HepG2 (cell line): ENCODE data around the gene C1orf216. TPM values are rescaled to one million over a fixed set of nuclear protein-coding genes. Genes with fewer than 3 reads are reported as not detected.

Experiments used
- ATAC-seq: fragments of 200-7000 bp; cut with Tn5 transposase; 3 replicates; pipeline ENCODE4 v1.9.1; 2020; ENCODE audit warnings: mild to moderate bottlenecking, moderate library complexity
- BruUV-seq: library from RNA; stranded (reverse); fragments of 400-500 nt; replicated peaks from 2 replicates; lab custom pipeline; 2021; lab: Mats Ljungman, UMichigan
- CTCF ChIA-PET: fragments of 300-600 bp; formaldehyde crosslinking; extraction: SDS; loops from one replicate; lab custom pipeline; 2021; ENCODE audit warnings: low total read pairs, inconsistent platforms, low intra/inter-chr PET ratio; lab: Yijun Ruan, JAX
- POLR2A ChIA-PET: fragments of 350-600 bp; sonication (Branson Sonifier 250); formaldehyde crosslinking; loops from one replicate; lab custom pipeline; 2020; ENCODE audit warnings: antibody characterized with exemption, inconsistent platforms; lab: Yijun Ruan, JAX
- DNase-seq: peaks from one replicate; pipeline ENCODE4 v3.0.0-alpha.2; 2015; ENCODE audit warnings: low spot score
- FAIRE-seq: peaks from 3 replicates; lab custom pipeline; 2011; peaks lifted over from hg19 to GRCh38; lab: Jason Lieb, UNC
- H2AFZ ChIP-seq: one replicate; pipeline ENCODE4 v1.6.1; 2011; ENCODE audit warnings: low read length, inconsistent platforms
- H3K27ac ChIP-seq: fragments of 300-600 bp; 3 replicates; pipeline ENCODE4 v1.8.0; 2011; ENCODE audit warnings: mixed run types, mild to moderate bottlenecking, mixed read lengths, low read length, inconsistent platforms; ENCODE audit not compliant: insufficient read depth; ENCODE audit errors: extremely low read length
- H3K27me3 ChIP-seq, 2 experiments: fragments of 200-600 bp in 1 of 2; 2 replicates in 1 of 2; 3 replicates in 1 of 2; pipeline versions ENCODE4 v1.6.0 to v1.8.0; 2011; ENCODE audit warnings: low read length in 2 of 2, mild to moderate bottlenecking in 2 of 2, moderate library complexity in 2 of 2, inconsistent platforms in 1 of 2; ENCODE audit not compliant: insufficient read depth in 2 of 2, control insufficient read depth in 1 of 2
- H3K36me3 ChIP-seq, 2 experiments: fragments of 200-600 bp in 1 of 2; replicated peaks in 1 of 2; 2 replicates in 1 of 2; 3 replicates in 1 of 2; pipeline versions ENCODE4 v1.5.1 to v1.8.0; 2011; ENCODE audit warnings: low read length in 2 of 2, inconsistent platforms in 1 of 2; ENCODE audit not compliant: insufficient read depth in 2 of 2, control insufficient read depth in 1 of 2
- H3K4me1 ChIP-seq: 2 replicates; pipeline ENCODE4 v1.5.1; 2012; ENCODE audit warnings: low read length, inconsistent platforms; ENCODE audit not compliant: insufficient read depth
- H3K4me2 ChIP-seq: 2 replicates; pipeline ENCODE4 v1.6.0; 2011; ENCODE audit warnings: low read depth, low read length, inconsistent platforms
- H3K4me3 ChIP-seq, 3 experiments: fragments of 200-600 bp in 1 of 3; sonication (generic), shearing (Covaris generic) in 1 of 3; replicated peaks in 1 of 3; 2 replicates each; pipeline ENCODE4 v1.5.1; 2011 to 2016; ENCODE audit warnings: low read length in 3 of 3, inconsistent platforms in 2 of 3, low read depth in 2 of 3, mild to moderate bottlenecking in 2 of 3, control low read depth in 1 of 3, mixed read lengths in 1 of 3; ENCODE audit not compliant: insufficient read depth in 1 of 3
- H3K79me2 ChIP-seq: one replicate; pipeline ENCODE4 v1.6.1; 2011; ENCODE audit warnings: low read length, inconsistent platforms; ENCODE audit not compliant: insufficient read depth
- H3K9ac ChIP-seq: 2 replicates; pipeline ENCODE4 v1.6.0; 2011; ENCODE audit warnings: mild to moderate bottlenecking, low read depth, low read length, inconsistent platforms; ENCODE audit not compliant: insufficient read depth
- H3K9me3 ChIP-seq: 2 replicates; pipeline ENCODE4 v1.5.1; 2012; ENCODE audit warnings: mild to moderate bottlenecking, low read length
- H4K20me1 ChIP-seq: 2 replicates; pipeline ENCODE4 v1.6.0; 2011; ENCODE audit warnings: inconsistent platforms, mild to moderate bottlenecking, low read length, moderate library complexity; ENCODE audit not compliant: insufficient read depth
- CREB1 ChIP-seq, 2 experiments: fragments of 450-650 bp in 1 of 2; IDR thresholded peaks; 2 replicates each; pipeline ENCODE4 v1.6.1; 2016 to 2017; ENCODE audit warnings: control low read depth in 1 of 2, mild to moderate bottlenecking in 1 of 2, missing compliant biosample characterization in 1 of 2, missing genetic modification characterization in 1 of 2
- JARID2 ChIP-seq: sonication (generic); formaldehyde crosslinking; IDR thresholded peaks from 2 replicates; pipeline ENCODE4 v1.8.1; 2023; ENCODE audit warnings: missing genetic modification reagents, inconsistent platforms; ENCODE audit not compliant: insufficient replicate concordance
- SALL2 ChIP-seq: sonication (generic); formaldehyde crosslinking; IDR thresholded peaks from 2 replicates; pipeline ENCODE4 v1.8.1; 2023; ENCODE audit warnings: mild to moderate bottlenecking, missing genetic modification reagents, inconsistent platforms
- ZFAT ChIP-seq: sonication (generic); formaldehyde crosslinking; conservative IDR thresholded peaks from 2 replicates; pipeline ENCODE4 v1.8.1; 2023; ENCODE audit warnings: missing genetic modification reagents, inconsistent platforms
- in situ Hi-C: cut with HindIII; loops from 2 replicates; pipeline ENCODE4 v1.10.0; 2017; ENCODE audit warnings: low pct_unique_long_range_greater_than_20kb; ENCODE audit not compliant: extremely low pct_ligation_motif_present
- intact Hi-C: fragments of 100-400 bp; cut with micrococcal nuclease; formaldehyde crosslinking; loops from one replicate; pipeline ENCODE4 v1.10.0; 2022; ENCODE audit not compliant: unreplicated experiment
- polyA plus RNA-seq, 8 experiments: library from polyadenylated mRNA; depleted of rRNA in 3 of 8; stranded (reverse) in 7 of 8; unstranded in 1 of 8; fragments of >200 nt; fragmentation: Illumina TruSeq in 4 of 8; extraction: Trizol in 4 of 8; gene quantifications; 2 replicates each; pipeline versions ENCODE4 v1.2.1 to v1.2.3, GENCODE V29; 2011 to 2016; ENCODE audit warnings: low read depth in 4 of 8, missing spikeins in 1 of 8, mixed read lengths in 1 of 8; ENCODE audit not compliant: insufficient read depth in 1 of 8
- total RNA-seq, 5 experiments: library from RNA; depleted of rRNA; stranded (reverse); fragments of >200 nt; fragmentation: Illumina TruSeq; extraction: Trizol; gene quantifications; 2 replicates each; pipeline ENCODE4 v1.2.3, GENCODE V29; 2016; ENCODE audit warnings: low read depth in 1 of 5
- TF ChIP-seq, protein P1 (sequence below): sonication (generic); formaldehyde crosslinking; IDR thresholded peaks from 2 replicates; pipeline ENCODE4 v1.8.0; 2022; ENCODE audit warnings: mild to moderate bottlenecking, missing genetic modification reagents
- TF ChIP-seq, protein P2 (sequence below): sonication (generic); formaldehyde crosslinking; IDR thresholded peaks from 2 replicates; pipeline ENCODE4 v1.4.0; 2020; ENCODE audit warnings: mild to moderate bottlenecking, missing genetic modification reagents
- TF ChIP-seq, protein P3 (sequence below): IDR thresholded peaks from 2 replicates; pipeline ENCODE4 v1.6.1; 2016; ENCODE audit warnings: missing biosample characterization, missing genetic modification reagents, low read depth
- TF ChIP-seq, protein P4 (sequence below): sonication (generic); formaldehyde crosslinking; IDR thresholded peaks from 2 replicates; pipeline ENCODE4 v1.4.0; 2020; ENCODE audit warnings: missing genetic modification reagents
- TF ChIP-seq, protein P5 (sequence below): IDR thresholded peaks from 2 replicates; pipeline ENCODE4 v1.4.0; 2020; ENCODE audit warnings: mild to moderate bottlenecking, missing genetic modification reagents

C1orf216 gene
- total and polyA plus RNA-seq, 2 of the 13 experiments (the other 11 are each of a cell fraction or from before 2014, with no cell fraction given), result 0.48 to 1.1 TPM

DNA sequence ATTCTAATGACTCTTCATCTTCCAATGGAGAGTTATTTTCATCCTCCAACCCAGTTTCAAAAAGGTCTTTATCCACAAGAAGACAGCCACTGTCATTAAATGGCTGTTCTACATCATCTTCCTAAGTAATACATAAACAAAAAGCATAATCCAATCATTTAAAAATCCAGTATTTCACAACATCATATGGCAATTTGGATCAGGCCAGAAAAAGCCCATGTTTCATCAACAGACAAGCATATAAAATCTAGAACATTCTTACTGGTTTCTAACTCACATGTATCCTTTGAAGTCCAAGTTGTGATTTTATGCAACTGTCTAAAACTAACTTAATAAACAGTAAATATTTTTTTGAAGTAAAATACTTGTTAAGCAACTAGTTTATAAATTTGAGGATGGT, 44.5 kb upstream of the C1orf216 start:
- Histone ChIP-seq H3K4me1 (peaks cover under 1% of the 10 kb centered on the region; the same call in 1 of the 2 replicates), H3K4me3 (no peak overlapping the region), H3K36me3 (peaks cover 3 to 34% of the 10 kb centered on the region in 2 experiments; a peak in 4 of 5 replicates), H2AFZ (no peak overlapping the region), H3K4me2 (no peak overlapping the region), H3K27ac (no peak overlapping the region), H3K9ac (no peak overlapping the region), H3K79me2 (peaks cover 7% of the 10 kb centered on the region), H3K27me3 (no peaks in the 10 kb centered on the region), H4K20me1 (no peaks in the 10 kb centered on the region), H3K9me3 (no peaks in the 10 kb centered on the region)
- in situ Hi-C loops (no loop called here), intact Hi-C loops (no loop called here)
- no TSS peak for BruUV-seq
- CTCF ChIA-PET, result no interaction called here
- FAIRE-seq (no peak), DNase-seq (no peak), ATAC-seq (no peak)
- POLR2A ChIA-PET, result no interaction called here
- TF ChIP-seq, protein P1, sequence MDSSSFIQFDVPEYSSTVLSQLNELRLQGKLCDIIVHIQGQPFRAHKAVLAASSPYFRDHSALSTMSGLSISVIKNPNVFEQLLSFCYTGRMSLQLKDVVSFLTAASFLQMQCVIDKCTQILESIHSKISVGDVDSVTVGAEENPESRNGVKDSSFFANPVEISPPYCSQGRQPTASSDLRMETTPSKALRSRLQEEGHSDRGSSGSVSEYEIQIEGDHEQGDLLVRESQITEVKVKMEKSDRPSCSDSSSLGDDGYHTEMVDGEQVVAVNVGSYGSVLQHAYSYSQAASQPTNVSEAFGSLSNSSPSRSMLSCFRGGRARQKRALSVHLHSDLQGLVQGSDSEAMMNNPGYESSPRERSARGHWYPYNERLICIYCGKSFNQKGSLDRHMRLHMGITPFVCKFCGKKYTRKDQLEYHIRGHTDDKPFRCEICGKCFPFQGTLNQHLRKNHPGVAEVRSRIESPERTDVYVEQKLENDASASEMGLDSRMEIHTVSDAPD (CRISPR knock-in tag), result no peak
- TF ChIP-seq JARID2 (CRISPR knock-in tag), result no peak
- TF ChIP-seq CREB1 (IDR thresholded peaks at IDR 0.05), result no peak
- TF ChIP-seq CREB1 (CRISPR knock-in tag; IDR thresholded peaks at IDR 0.05), result no peak
- TF ChIP-seq, protein P2, sequence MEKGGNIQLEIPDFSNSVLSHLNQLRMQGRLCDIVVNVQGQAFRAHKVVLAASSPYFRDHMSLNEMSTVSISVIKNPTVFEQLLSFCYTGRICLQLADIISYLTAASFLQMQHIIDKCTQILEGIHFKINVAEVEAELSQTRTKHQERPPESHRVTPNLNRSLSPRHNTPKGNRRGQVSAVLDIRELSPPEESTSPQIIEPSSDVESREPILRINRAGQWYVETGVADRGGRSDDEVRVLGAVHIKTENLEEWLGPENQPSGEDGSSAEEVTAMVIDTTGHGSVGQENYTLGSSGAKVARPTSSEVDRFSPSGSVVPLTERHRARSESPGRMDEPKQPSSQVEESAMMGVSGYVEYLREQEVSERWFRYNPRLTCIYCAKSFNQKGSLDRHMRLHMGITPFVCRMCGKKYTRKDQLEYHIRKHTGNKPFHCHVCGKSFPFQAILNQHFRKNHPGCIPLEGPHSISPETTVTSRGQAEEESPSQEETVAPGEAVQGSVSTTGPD, result no peak
- TF ChIP-seq, protein P3, sequence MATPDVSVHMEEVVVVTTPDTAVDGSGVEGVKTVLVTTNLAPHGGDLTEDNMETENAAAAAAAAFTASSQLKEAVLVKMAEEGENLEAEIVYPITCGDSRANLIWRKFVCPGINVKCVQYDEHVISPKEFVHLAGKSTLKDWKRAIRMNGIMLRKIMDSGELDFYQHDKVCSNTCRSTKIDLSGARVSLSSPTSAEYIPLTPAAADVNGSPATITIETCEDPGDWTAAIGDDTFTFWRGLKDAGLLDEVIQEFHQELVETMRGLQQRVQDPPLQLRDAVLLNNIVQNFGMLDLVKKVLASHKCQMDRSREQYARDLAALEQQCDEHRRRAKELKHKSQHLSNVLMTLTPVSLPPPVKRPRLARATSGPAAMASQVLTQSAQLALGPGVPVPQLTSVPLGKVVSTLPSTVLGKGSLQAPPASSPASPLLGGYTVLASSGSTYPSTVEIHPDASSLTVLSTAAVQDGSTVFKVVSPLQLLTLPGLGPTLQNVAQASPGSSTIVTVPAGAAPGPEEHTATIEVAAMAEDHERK, result no peak
- TF ChIP-seq SALL2, result no peak
- TF ChIP-seq, protein P4, sequence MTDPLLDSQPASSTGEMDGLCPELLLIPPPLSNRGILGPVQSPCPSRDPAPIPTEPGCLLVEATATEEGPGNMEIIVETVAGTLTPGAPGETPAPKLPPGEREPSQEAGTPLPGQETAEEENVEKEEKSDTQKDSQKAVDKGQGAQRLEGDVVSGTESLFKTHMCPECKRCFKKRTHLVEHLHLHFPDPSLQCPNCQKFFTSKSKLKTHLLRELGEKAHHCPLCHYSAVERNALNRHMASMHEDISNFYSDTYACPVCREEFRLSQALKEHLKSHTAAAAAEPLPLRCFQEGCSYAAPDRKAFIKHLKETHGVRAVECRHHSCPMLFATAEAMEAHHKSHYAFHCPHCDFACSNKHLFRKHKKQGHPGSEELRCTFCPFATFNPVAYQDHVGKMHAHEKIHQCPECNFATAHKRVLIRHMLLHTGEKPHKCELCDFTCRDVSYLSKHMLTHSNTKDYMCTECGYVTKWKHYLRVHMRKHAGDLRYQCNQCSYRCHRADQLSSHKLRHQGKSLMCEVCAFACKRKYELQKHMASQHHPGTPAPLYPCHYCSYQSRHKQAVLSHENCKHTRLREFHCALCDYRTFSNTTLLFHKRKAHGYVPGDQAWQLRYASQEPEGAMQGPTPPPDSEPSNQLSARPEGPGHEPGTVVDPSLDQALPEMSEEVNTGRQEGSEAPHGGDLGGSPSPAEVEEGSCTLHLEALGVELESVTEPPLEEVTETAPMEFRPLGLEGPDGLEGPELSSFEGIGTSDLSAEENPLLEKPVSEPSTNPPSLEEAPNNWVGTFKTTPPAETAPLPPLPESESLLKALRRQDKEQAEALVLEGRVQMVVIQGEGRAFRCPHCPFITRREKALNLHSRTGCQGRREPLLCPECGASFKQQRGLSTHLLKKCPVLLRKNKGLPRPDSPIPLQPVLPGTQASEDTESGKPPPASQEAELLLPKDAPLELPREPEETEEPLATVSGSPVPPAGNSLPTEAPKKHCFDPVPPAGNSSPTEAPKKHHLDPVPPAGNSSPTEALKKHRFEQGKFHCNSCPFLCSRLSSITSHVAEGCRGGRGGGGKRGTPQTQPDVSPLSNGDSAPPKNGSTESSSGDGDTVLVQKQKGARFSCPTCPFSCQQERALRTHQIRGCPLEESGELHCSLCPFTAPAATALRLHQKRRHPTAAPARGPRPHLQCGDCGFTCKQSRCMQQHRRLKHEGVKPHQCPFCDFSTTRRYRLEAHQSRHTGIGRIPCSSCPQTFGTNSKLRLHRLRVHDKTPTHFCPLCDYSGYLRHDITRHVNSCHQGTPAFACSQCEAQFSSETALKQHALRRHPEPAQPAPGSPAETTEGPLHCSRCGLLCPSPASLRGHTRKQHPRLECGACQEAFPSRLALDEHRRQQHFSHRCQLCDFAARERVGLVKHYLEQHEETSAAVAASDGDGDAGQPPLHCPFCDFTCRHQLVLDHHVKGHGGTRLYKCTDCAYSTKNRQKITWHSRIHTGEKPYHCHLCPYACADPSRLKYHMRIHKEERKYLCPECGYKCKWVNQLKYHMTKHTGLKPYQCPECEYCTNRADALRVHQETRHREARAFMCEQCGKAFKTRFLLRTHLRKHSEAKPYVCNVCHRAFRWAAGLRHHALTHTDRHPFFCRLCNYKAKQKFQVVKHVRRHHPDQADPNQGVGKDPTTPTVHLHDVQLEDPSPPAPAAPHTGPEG, result no peak
- no peak for TF ChIP-seq ZFAT (CRISPR knock-in tag)
- TF ChIP-seq, protein P5, sequence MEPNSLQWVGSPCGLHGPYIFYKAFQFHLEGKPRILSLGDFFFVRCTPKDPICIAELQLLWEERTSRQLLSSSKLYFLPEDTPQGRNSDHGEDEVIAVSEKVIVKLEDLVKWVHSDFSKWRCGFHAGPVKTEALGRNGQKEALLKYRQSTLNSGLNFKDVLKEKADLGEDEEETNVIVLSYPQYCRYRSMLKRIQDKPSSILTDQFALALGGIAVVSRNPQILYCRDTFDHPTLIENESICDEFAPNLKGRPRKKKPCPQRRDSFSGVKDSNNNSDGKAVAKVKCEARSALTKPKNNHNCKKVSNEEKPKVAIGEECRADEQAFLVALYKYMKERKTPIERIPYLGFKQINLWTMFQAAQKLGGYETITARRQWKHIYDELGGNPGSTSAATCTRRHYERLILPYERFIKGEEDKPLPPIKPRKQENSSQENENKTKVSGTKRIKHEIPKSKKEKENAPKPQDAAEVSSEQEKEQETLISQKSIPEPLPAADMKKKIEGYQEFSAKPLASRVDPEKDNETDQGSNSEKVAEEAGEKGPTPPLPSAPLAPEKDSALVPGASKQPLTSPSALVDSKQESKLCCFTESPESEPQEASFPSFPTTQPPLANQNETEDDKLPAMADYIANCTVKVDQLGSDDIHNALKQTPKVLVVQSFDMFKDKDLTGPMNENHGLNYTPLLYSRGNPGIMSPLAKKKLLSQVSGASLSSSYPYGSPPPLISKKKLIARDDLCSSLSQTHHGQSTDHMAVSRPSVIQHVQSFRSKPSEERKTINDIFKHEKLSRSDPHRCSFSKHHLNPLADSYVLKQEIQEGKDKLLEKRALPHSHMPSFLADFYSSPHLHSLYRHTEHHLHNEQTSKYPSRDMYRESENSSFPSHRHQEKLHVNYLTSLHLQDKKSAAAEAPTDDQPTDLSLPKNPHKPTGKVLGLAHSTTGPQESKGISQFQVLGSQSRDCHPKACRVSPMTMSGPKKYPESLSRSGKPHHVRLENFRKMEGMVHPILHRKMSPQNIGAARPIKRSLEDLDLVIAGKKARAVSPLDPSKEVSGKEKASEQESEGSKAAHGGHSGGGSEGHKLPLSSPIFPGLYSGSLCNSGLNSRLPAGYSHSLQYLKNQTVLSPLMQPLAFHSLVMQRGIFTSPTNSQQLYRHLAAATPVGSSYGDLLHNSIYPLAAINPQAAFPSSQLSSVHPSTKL, result no peak
